NCI-H2196 treated with DMSO at 0.1 percent for 48 hours (cell line): ENCODE measurements around the gene VPS18.
"Not testable (repeated sequence)": the region's sequence is repeated elsewhere in the genome, so short reads cannot be mapped to it uniquely, and the experiment has no call there.

Source experiments
- DNase-seq: peaks from one replicate; lab custom pipeline; 2025; ENCODE audit not compliant: unreplicated experiment; lab: John Stamatoyannopoulos, UW

Gene VPS18

DNA sequence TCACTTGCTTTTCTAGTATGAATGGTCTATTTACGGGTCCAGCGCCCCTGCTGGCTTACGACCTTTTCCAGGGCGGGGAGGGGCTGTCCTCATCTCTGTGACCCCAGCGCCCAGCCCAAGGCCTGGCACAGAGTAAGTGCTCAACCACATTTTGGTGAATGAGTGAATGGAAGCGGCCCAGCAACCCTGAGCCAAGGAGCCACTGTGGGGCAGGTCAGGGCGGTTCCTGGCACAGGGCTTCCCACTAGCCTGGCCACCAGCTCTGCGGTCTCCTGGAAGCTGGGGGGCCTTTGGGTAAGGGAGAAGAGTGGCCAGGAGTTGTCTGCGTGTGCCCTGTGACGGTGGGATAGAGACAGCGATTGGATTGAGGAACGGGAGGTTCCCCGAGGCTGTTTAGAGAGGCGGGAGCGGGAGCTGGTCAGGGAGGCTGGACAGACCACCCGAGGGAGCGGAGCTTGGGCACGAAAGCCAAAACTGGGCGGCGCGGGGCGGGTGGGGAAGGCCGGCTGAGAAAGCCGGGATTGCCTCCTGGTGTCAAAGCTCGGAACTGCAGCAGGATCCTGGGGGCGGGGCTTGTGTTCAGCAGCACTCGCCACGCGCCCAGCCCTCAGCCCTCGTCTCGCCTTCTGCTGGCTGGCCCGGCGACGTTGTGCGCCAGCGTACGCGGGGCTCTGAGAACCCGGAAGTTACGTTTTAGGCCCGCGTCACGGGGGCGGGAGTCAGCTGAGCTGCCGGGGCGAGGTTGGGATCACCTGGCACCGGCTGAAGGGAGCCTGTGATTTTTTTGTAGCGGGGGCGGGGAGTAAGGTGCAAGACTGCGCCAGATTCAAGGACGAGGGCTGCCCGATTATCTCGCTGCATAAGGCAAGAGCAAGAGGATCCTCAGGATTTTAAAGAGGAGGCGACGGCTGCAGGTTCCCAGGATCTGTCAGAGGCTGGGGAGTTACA, at the start of gene VPS18:
Gene VPS18 (plus strand): TSS at position 718 of the 948 bp plus-strand sequence. CDS start 319 bp downstream, outside the sequence.
- DNase-seq, result peak; percentile 80

- no peak for DNase-seq
Measured at GRCh38 chr15:40844696-40845030, 49.6 kb upstream of the VPS18 start.

GRCh38 chr15:40845036-40845435, 49.2 kb upstream of the VPS18 start:
- DNase-seq, result no peak

DNA sequence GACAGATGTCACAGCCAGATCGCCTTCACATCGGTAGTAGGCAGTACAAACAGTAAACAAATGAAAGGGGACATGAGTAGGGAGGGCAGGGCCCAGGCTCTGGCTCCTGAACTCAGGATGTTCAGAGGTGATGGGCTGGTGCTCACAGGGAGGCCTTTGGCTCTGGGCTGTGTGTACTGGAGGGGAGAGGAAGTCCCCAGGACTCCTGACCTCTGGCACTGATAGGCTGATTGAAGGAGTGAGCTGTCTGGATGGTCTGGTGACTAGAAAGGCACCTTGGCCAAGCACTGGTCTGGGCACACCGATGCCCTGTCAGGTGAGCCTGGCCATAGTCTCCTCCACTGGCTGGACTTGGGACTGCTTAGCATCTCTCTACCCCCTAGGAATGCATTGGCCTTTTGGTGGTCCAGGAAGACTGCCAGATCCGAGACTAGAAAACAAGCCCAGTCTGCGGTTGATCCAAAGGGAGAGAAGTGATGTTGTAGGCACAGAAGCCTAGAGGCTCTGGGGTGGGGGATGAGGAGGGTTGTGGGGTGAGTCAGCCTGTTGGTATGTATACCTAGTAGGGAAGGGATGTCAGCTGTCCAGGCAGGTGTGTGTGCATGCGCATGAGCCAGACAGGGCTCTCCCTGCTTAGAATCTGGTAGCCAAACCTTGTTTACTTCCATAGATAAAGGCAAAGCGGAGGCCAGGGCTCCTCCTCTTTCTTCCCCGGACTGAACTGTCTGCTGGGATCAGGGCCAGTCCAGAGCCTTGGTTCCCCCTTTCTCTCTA, 48.6 kb upstream of the VPS18 start:
- peak; percentile 51 for DNase-seq

GRCh38 chr15:40846841-40847222, 47.4 kb upstream of the VPS18 start:
- DNase-seq, result no peak

GRCh38 chr15:40847223-40847961, 46.9 kb upstream of the VPS18 start:
- DNase-seq, result peak; percentile 69

GRCh38 chr15:40850576-40851112, 43.6 kb upstream of the VPS18 start:
- no peak for DNase-seq

GRCh38 chr15:40852529-40852928, 41.7 kb upstream of the VPS18 start:
- DNase-seq, result no peak

DNA sequence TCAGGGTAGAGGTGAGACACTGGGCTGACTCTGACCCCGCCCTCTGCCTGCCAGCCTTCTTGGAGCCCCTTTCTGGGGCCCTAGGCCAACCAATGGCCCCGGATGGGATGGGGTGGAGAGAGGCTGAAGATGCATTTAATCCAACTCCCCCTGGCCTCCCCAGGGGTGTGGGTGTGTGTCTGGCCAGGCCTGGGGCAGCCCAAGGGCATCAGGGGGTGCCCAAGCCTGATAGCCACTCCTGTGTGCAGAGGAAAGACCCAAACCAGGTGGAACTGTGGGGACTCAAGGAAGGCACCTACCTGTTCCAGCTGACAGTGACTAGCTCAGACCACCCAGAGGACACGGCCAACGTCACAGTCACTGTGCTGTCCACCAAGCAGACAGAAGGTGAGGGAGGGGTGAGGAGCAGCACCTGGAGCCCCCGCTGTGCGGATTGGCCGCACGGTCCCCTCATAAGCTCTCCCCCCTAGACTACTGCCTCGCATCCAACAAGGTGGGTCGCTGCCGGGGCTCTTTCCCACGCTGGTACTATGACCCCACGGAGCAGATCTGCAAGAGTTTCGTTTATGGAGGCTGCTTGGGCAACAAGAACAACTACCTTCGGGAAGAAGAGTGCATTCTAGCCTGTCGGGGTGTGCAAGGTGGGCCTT, 40.9 kb upstream of the VPS18 start:
- DNase-seq, result no peak

DNA sequence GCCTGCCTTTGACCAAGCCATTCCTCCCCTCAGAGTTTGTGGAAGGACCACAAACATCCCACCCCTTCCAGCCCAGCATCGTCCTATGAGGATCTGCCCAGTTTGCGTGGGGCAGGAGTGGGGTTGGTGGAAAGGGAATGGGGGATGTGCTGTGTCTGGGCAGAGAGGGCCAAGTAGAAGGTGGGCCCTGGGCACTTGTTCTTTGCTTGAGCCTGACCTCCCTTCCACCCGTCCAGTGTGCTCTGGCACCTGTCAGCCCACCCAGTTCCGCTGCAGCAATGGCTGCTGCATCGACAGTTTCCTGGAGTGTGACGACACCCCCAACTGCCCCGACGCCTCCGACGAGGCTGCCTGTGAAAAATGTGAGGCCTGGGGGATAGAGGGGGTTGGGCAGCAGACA, 40.1 kb upstream of the VPS18 start:
- no peak for DNase-seq

DNA sequence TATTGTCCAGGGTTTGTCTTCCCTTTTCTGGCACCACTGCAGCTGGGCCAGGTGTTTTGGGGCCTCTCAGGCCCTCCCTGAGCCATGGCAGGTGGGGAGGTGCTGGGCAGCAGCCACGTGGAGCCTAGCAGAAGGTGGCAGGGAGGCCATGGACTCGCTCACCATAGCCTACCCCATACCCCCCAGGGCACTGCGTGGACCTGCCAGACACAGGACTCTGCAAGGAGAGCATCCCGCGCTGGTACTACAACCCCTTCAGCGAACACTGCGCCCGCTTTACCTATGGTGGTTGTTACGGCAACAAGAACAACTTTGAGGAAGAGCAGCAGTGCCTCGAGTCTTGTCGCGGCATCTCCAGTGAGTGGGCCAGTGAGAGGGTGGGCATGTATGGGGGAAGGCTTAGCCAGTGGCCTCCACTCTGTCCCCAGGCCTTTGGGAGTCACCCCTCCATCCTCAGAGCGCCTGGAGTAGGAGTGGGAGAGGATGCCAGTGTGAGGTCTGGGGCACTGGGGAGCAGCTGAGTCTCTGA, 38.5 kb upstream of the VPS18 start:
- no peak for DNase-seq

GRCh38 chr15:40856746-40857145, 37.5 kb upstream of the VPS18 start:
- no peak for DNase-seq

- peak; percentile 22 for DNase-seq
Measured at GRCh38 chr15:40857601-40858341, 36.5 kb upstream of the VPS18 start.

GRCh38 chr15:40858706-40859105, 35.5 kb upstream of the VPS18 start:
- DNase-seq, result no peak

GRCh38 chr15:40859206-40859851, 34.9 kb upstream of the VPS18 start:
- peak; percentile 25 for DNase-seq

GRCh38 chr15:40861147-40861546, 33.1 kb upstream of the VPS18 start:
- not testable (repeated sequence) for DNase-seq

DNA sequence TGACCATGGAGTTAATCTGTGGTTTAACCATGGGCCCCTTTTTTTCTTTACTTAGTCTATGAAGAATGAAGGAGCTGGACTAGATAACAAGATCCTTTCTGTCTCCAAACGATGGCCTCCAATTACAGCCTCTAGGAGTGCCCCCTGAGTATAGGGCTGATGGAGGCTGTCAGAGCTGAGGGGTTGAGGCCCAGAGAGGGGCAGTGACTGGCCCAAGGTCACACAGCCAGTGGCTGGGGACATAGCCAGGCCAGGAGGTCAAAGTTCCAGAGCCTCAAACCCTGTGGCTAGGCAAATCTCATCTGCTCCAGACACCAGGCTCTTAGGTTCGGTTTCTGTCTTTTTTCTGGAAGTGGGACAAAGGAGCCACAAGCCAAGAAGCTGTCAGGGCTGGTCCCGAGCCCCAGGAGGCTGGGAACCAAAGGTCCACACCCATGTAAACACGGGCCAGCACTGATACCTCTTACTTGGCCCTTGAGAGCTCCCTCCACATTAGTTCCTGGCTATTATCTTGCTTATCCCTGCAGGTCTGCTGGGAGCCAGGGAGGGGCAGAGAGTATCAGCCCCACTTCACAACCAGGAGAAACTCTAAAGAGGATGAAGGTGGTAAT, 30.5 kb upstream of the VPS18 start:
- DNase-seq, result no peak

GRCh38 chr15:40867199-40867598, 27.1 kb upstream of the VPS18 start:
- DNase-seq, result no peak

DNA sequence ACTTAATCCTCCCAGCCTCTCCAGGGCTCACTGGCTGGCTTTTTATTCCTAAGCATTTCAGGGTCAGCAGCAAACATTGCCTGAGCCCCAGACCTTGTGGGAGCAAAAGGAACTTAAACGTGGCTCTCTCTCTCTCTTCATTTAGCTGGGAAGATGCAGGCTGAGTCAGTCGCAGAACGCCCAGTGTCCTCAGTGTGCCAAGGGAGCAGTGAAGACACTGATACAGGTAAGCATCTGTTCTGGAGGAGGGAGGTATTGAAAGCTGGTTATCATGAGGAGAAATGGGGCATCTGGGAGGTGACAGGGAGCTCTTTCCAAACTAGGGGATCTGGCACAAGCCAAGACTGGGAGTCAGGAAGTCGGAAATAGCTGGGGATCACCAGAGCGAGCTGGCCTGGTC, 24.6 kb upstream of the VPS18 start:
- DNase-seq, result no peak
